CD8-positive, alpha-beta memory T cell (primary cell): ENCODE results near the gene ZNF432. TPM values are rescaled to one million over a fixed set of nuclear protein-coding genes. Genes with fewer than 3 reads are reported as not detected.
"Not testable (repeated sequence)": the region's sequence is repeated elsewhere in the genome, so short reads cannot be mapped to it uniquely, and the experiment has no call there.

Experiments used
- CTCF ChIA-PET: fragments of 350-600 bp; sonication (Branson Sonifier 250); formaldehyde crosslinking; loops from one replicate; lab custom pipeline; 2021; ENCODE audit warnings: antibody characterized with exemption; lab: Charles Lee
- POLR2A ChIA-PET: fragments of 350-600 bp; sonication (Branson Sonifier 250); formaldehyde crosslinking; loops from one replicate; lab custom pipeline; 2021; ENCODE audit warnings: antibody characterized with exemption; lab: Charles Lee
- DNase-seq, 5 donors: peaks; one replicate each; pipeline versions ENCODE4 v3.0.0 to v3.0.0-alpha.2; 2020 to 2022; ENCODE audit warnings: mixed read lengths in 1 of 5
- H3K27ac ChIP-seq: one replicate; pipeline ENCODE4 v1.7.0; 2013; ENCODE audit warnings: low read depth, mild to moderate bottlenecking, low read length, moderate library complexity
- H3K27me3 ChIP-seq: 2 replicates; pipeline ENCODE4 v1.7.0; 2013; ENCODE audit warnings: low read length, mild to moderate bottlenecking; ENCODE audit not compliant: insufficient read depth, poor library complexity, severe bottlenecking
- H3K36me3 ChIP-seq: 2 replicates; pipeline ENCODE4 v1.7.0; 2013; ENCODE audit warnings: mild to moderate bottlenecking, low read length, moderate library complexity; ENCODE audit not compliant: insufficient read depth
- H3K4me1 ChIP-seq: 2 replicates; pipeline ENCODE4 v1.7.0; 2013; ENCODE audit warnings: mild to moderate bottlenecking, low read length, moderate library complexity; ENCODE audit not compliant: insufficient read depth
- H3K4me3 ChIP-seq: 2 replicates; pipeline ENCODE4 v1.7.0; 2013; ENCODE audit warnings: mild to moderate bottlenecking, low read length
- H3K9me3 ChIP-seq: 2 replicates; pipeline ENCODE4 v1.7.0; 2013; ENCODE audit warnings: mild to moderate bottlenecking, low read length
- H3K27ac Mint-ChIP-seq, 8 donors: one replicate each; pipeline ENCODE4 v1.8.0; 2020 to 2021; ENCODE audit warnings: mixed read lengths in 8 of 8, mild to moderate bottlenecking in 6 of 8, inconsistent platforms in 3 of 8, moderate library complexity in 3 of 8
- H3K27me3 Mint-ChIP-seq, 2 donors: one replicate each; pipeline ENCODE4 v1.8.0; 2020 to 2021; ENCODE audit warnings: mixed read lengths in 2 of 2, mild to moderate bottlenecking in 1 of 2, moderate library complexity in 1 of 2
- H3K36me3 Mint-ChIP-seq, 3 donors: one replicate each; pipeline ENCODE4 v1.8.0; 2020 to 2021; ENCODE audit warnings: mixed read lengths in 3 of 3, inconsistent platforms in 1 of 3, mild to moderate bottlenecking in 1 of 3
- H3K4me1 Mint-ChIP-seq, 3 donors: one replicate each; pipeline ENCODE4 v1.8.0; 2020 to 2021; ENCODE audit warnings: mixed read lengths in 3 of 3, inconsistent platforms in 1 of 3, mild to moderate bottlenecking in 1 of 3
- H3K4me3 Mint-ChIP-seq, 7 donors: one replicate each; pipeline ENCODE4 v1.8.0; 2020 to 2021; ENCODE audit warnings: mixed read lengths in 7 of 7, mild to moderate bottlenecking in 6 of 7, moderate library complexity in 4 of 7, inconsistent platforms in 2 of 7
- H3K9me3 Mint-ChIP-seq, 5 donors: one replicate each; pipeline ENCODE4 v1.8.0; 2020 to 2022; ENCODE audit warnings: mixed read lengths in 5 of 5, mild to moderate bottlenecking in 3 of 5, moderate library complexity in 2 of 5, inconsistent platforms in 1 of 5
- polyA plus RNA-seq: library from polyadenylated mRNA; unstranded; fragments of 300-500 nt; fragmentation: Illumina TruSeq; gene quantifications from one replicate; pipeline ENCODE4 v1.2.3, GENCODE V29; 2021
- total RNA-seq, 2 experiments: library from RNA; stranded (reverse); gene quantifications; one replicate each; pipeline ENCODE4 v1.2.3, GENCODE V29; 2021

ZNF432 gene
- total and polyA plus RNA-seq, 3 experiments from 2014 or later, result 5.8 to 13.4 (median 13.0) TPM

DNA sequence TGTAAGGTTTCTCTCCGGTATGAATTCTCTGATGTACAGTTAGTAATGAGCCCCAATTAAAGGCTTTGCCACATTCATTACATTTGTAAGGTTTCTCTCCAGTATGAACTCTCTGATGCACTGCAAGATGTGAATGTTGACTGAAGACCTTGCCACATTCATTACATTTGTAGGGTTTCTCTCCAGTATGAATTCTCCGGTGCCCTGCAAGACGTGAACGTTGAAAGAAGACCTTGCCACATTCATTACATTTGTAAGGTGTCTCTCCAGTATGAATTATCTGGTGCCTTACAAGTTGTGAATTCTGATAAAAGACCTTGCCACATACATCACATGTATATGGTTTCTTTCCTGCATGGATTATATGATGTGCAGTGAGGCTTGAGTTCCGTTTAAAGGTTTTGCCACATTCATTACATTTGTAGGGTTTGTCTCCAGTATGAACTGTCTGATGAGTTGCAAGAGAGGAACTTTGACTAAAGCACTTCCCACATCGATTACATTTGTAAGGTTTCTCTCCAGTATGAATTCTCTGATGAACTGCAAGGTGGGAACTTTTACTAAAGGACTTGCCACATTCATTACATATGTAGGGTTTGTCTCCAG lies 17.7 kb upstream of the ZNF432 start:
- Histone ChIP-seq H3K4me3 (peak overlapping the region; percentile 7), H3K36me3 (peaks cover 47% of the 10 kb centered on the region), H3K4me1 (no peaks in the 10 kb centered on the region), H3K27me3 (no peaks in the 10 kb centered on the region), H3K27ac (no peak overlapping the region), H3K9me3 (peaks cover 80% of the 10 kb centered on the region)
- CTCF ChIA-PET, result no interaction called here
- Mint-ChIP-seq H3K4me3 (no peak overlapping the region), H3K27me3 (no peaks in the 10 kb centered on the region), H3K27ac (no peak overlapping the region), H3K4me1 (peaks cover 0 to 10% (median 4%) of the 10 kb centered on the region in 3 donors), H3K36me3 (peaks cover 42 to 89% (median 80%) of the 10 kb centered on the region in 3 donors), H3K9me3 (peaks cover 42 to 96% (median 95%) of the 10 kb centered on the region in 5 donors)
- DNase-seq, result no peak
- POLR2A ChIA-PET, result no interaction called here

DNA sequence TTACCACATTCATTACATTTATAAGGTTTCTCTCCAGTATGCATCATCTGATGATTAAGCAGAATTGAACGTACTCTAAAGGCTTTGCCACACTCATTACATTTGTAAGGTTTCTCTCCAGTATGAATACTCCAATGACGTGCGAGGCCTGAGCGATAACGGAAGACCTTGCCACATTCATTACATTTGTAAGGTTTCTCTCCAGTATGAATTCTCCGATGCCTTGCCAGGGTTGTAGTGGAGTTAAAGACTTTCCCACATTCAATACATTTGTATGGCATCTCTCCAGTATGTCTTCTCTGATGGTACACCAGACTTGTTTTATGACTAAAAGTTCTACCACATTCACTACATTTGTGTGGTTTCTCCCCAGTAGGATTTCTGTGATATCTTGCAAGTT lies 16.8 kb upstream of the ZNF432 start:
- Histone ChIP-seq H3K27ac (no peak overlapping the region), H3K27me3 (no peaks in the 10 kb centered on the region), H3K4me1 (no peaks in the 10 kb centered on the region), H3K9me3 (peaks cover 80% of the 10 kb centered on the region), H3K36me3 (peaks cover 38% of the 10 kb centered on the region), H3K4me3 (peak overlapping the region; percentile 30)
- DNase-seq, result no peak
- Mint-ChIP-seq H3K9me3 (peaks cover 33 to 96% (median 95%) of the 10 kb centered on the region in 5 donors), H3K4me3 (no peak overlapping the region), H3K4me1 (peaks cover 0 to 10% (median 2%) of the 10 kb centered on the region in 3 donors), H3K36me3 (peaks cover 32 to 87% (median 77%) of the 10 kb centered on the region in 3 donors), H3K27ac (no peak overlapping the region), H3K27me3 (no peaks in the 10 kb centered on the region)
- CTCF ChIA-PET, result no interaction called here
- POLR2A ChIA-PET, result no interaction called here

DNA sequence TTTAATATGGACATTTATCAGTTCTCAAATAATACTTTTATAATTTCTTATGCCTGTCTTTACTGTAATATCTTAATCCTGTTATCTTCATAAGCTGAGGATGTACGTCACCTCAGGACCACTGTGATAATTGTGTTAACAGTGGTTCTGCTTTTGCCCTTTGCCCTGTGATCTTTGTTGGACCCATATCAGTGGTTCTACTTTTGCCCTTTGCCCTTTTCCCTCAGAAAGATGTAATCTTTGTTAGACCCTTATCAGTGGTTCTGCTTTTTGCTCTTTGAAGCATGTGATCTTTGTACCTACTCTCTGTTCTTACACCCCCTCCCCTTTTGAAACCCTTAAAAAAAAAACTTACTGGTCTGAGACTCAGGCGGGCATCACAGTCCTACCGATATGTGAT lies 7.8 kb upstream of the ZNF432 start:
- H3K4me1 Mint-ChIP-seq, H3K4me3 ChIP-seq, CTCF ChIA-PET, POLR2A ChIA-PET, DNase-seq, H3K27ac Mint-ChIP-seq, H3K27me3 ChIP-seq, H3K4me3 Mint-ChIP-seq, H3K27ac ChIP-seq, H3K27me3 Mint-ChIP-seq, H3K4me1 ChIP-seq, H3K36me3 ChIP-seq: not testable (repeated sequence)
- peaks cover 27 to 95% (median 93%) of the 10 kb centered on the region in 5 donors for H3K9me3 Mint-ChIP-seq
- peaks cover 17% of the 10 kb centered on the region for H3K9me3 ChIP-seq
- H3K36me3 Mint-ChIP-seq, result peaks cover 8 to 82% (median 52%) of the 10 kb centered on the region in 3 donors

DNA sequence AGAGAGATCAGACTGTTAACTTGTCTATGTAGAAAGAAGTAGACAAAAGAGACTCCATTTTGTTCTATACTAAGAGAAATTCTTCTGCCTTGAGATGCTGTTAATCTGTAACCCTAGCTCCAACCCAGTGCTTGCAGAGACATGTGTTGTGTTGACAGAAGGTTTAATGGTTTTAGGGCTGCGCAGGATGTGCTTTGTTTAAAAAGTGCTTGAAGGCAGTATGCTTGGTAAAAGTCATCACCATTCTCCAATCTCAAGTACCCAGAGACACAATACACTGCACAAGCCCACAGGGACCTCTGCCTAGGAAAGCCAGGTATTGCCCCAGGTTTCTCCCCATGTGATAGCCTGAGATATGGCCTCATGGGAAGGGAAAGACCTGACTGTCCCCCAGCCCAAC lies 3.1 kb upstream of the ZNF432 start:
- CTCF ChIA-PET, H3K27me3 Mint-ChIP-seq, DNase-seq, H3K27ac ChIP-seq, H3K27me3 ChIP-seq, H3K4me3 Mint-ChIP-seq, H3K36me3 ChIP-seq, H3K4me3 ChIP-seq, POLR2A ChIA-PET: not testable (repeated sequence)
- Mint-ChIP-seq H3K4me1 (peaks cover 21 to 29% (median 22%) of the 10 kb centered on the region in 3 donors), H3K9me3 (peaks cover 25 to 69% (median 56%) of the 10 kb centered on the region in 5 donors), H3K36me3 (peaks cover 15 to 67% (median 48%) of the 10 kb centered on the region in 3 donors), H3K27ac (peak overlapping the region in 1 of 8 donors; percentile 29)
- peaks cover 12% of the 10 kb centered on the region for H3K4me1 ChIP-seq
- peaks cover 11% of the 10 kb centered on the region for H3K9me3 ChIP-seq

DNA sequence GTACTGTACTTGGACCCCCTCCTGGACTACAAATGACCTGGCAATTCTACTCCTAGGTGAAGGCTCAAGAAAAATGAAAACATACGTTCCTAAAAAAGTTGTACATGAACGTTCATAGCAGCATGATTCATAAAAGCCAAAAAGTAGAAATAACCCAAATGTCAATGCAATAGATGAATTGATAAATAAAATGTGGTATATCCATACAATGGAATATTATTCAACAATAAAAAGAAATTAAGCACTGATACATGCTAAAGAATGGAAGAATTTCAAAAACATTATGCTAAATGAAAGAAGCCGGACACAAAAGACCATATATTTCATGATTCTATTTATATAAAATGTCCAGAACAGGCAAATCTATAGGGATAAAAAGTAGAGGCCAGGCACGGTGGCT lies 9.5 kb downstream of the ZNF432 start:
- Histone ChIP-seq H3K4me1 (no peaks in the 10 kb centered on the region), H3K36me3 (peaks cover 71% of the 10 kb centered on the region), H3K9me3 (peaks cover 51% of the 10 kb centered on the region), H3K27me3 (no peaks in the 10 kb centered on the region), H3K4me3 (no peak overlapping the region), H3K27ac (no peak overlapping the region)
- CTCF ChIA-PET, result no interaction called here
- H3K27me3 Mint-ChIP-seq, result no peaks in the 10 kb centered on the region
- no peak overlapping the region for H3K4me3 Mint-ChIP-seq
- H3K9me3 Mint-ChIP-seq, result peaks cover 35 to 94% (median 85%) of the 10 kb centered on the region in 5 donors
- no peaks in the 10 kb centered on the region for H3K4me1 Mint-ChIP-seq
- no peak overlapping the region for H3K27ac Mint-ChIP-seq
- POLR2A ChIA-PET, result no interaction called here
- no peak for DNase-seq
- peaks cover 67 to 93% (median 92%) of the 10 kb centered on the region in 3 donors for H3K36me3 Mint-ChIP-seq

DNA sequence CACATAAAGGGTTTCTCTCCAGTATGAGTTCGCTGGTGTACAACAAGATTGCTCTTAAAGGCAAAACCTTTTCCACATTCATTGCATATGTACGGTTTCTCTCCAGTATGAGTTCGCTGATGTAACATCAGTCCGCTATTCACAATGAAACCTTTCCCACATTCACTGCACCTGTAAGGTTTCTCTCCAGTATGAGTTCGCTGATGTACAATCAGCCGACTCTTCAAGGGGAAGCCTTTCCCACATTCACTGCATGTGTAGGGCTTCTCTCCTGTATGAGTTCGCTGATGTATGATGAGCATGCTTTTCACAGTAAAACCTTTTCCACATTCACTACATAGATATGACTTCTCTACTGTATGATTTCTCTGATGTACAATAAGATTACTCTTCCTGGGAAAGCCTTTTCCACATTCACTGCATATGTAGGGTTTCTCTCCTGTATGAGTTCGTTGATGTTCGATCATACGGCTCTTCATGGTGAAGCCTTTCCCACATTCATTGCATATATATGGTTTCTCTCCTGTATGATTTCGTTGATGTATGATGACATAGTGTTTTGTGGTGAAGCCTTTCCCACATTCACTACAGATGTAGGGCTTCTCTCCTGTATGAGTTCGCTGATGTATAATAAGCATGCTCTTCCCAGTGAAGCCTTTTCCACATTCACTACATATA lies 14.4 kb downstream of the ZNF432 start:
- H3K27ac ChIP-seq, result no peak overlapping the region
- peaks cover 42% of the 10 kb centered on the region for H3K36me3 ChIP-seq
- Mint-ChIP-seq H3K4me1 (no peaks in the 10 kb centered on the region), H3K36me3 (peaks cover 36 to 75% (median 67%) of the 10 kb centered on the region in 3 donors), H3K4me3 (no peak overlapping the region), H3K27ac (no peak overlapping the region), H3K27me3 (no peaks in the 10 kb centered on the region), H3K9me3 (peaks cover 41 to 90% (median 90%) of the 10 kb centered on the region in 5 donors)
- H3K9me3 ChIP-seq, result peaks cover 76% of the 10 kb centered on the region
- DNase-seq, result no peak
- no peaks in the 10 kb centered on the region for H3K27me3 ChIP-seq
- H3K4me1 ChIP-seq, result no peaks in the 10 kb centered on the region
- ChIA-PET CTCF (no interaction called here), POLR2A (no interaction called here)
- H3K4me3 ChIP-seq, result peak overlapping the region; percentile 35

DNA sequence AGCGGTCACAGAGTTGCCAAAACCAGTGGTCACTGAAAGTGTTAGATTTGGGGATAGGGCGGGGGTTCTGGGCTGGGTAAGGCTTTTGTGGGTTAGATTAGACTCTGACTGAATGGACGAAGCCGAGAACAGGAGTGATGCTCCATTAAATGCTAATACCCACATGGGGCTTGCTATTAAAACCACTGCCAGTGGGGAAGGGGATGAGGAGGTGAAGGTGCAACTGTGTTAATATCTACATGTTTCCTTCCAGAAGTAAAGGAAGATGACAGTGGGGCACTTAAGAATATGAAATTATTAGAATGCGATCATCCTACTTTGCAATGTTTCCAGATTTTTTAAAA lies 19.9 kb downstream of the ZNF432 start:
- ChIA-PET POLR2A (interaction anchor here (0.7 to 1.6 kb wide), 4 partner anchors 20 to 42 kb away, joined by 3 to 12 read pairs (median 4); partner anchors contain the start of genes ZNF350, ZNF432 and ZNF615), CTCF (interaction anchor here (1.5 kb wide), 1 partner anchor 20 kb away, joined by 5 read pairs; the partner anchor contains the start of gene ZNF432)
- Mint-ChIP-seq H3K27me3 (no peaks in the 10 kb centered on the region), H3K4me3 (peak overlapping the region; percentile 87 to 98 (median 92)), H3K36me3 (peaks cover 20 to 62% (median 58%) of the 10 kb centered on the region in 3 donors), H3K4me1 (peaks cover 22 to 36% (median 34%) of the 10 kb centered on the region in 3 donors), H3K9me3 (peaks cover 33 to 80% (median 67%) of the 10 kb centered on the region in 5 donors), H3K27ac (peak overlapping the region; percentile 90 to 99 (median 96))
- Histone ChIP-seq H3K9me3 (peaks cover 52% of the 10 kb centered on the region), H3K4me1 (peaks cover 11% of the 10 kb centered on the region), H3K27ac (peak overlapping the region; percentile 96), H3K36me3 (peaks cover 17% of the 10 kb centered on the region), H3K27me3 (no peaks in the 10 kb centered on the region), H3K4me3 (peak overlapping the region; percentile 99)
- no peak for DNase-seq
